Panc1 (cell line): ENCODE results near the gene PCDHGC3.

Source experiments
- CTCF ChIP-seq: fragments of 450-650 bp; IDR thresholded peaks from 2 replicates; pipeline ENCODE4 v1.5.1; 2017; ENCODE audit warnings: mild to moderate bottlenecking
- POLR2AphosphoS5 ChIP-seq: IDR thresholded peaks from 2 replicates; pipeline ENCODE4 v1.6.1; 2012; ENCODE audit warnings: mild to moderate bottlenecking, low read depth, low read length, moderate library complexity
- SIN3A ChIP-seq: IDR thresholded peaks from 2 replicates; pipeline ENCODE4 v1.6.1; 2012; ENCODE audit warnings: low read depth, mild to moderate bottlenecking, low read length, moderate library complexity, borderline replicate concordance; ENCODE audit not compliant: insufficient read depth
- TCF7L2 ChIP-seq: IDR thresholded peaks from 2 replicates; pipeline ENCODE4 v1.6.1; 2011; ENCODE audit warnings: mild to moderate bottlenecking, low read depth, low read length, inconsistent platforms
- TF ChIP-seq, protein P1 (sequence below), 2 experiments: IDR thresholded peaks; 2 replicates each; pipeline ENCODE4 v1.6.1; 2011 to 2012; ENCODE audit warnings: low read depth in 2 of 2, control low read depth in 1 of 2, low read length in 1 of 2, mild to moderate bottlenecking in 1 of 2, moderate library complexity in 1 of 2; ENCODE audit not compliant: insufficient read depth in 1 of 2

DNA sequence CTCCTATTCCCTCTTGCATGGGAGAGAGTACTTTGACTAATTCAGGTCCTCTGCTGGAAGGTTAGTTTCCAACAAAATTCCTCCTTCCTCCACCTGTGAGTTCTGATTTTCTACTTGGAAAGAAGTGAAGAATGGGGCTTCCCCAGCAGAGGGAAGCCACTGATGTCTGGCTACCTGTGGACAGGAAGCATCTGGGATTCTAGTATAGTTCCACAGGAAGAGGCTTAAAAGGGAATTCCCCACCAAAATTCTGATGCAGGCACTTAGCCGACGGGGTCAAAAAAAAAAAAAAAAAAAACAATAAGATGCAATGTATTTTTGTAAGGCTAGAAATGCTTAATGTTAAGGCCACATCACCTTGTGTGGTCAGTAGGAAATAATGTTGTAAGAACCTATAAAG, 46.5 kb downstream of the PCDHGC3 start:
- TF ChIP-seq CTCF (no peak), POLR2AphosphoS5 (no peak), SIN3A (no peak), TCF7L2 (no peak)
- TF ChIP-seq, protein P1, sequence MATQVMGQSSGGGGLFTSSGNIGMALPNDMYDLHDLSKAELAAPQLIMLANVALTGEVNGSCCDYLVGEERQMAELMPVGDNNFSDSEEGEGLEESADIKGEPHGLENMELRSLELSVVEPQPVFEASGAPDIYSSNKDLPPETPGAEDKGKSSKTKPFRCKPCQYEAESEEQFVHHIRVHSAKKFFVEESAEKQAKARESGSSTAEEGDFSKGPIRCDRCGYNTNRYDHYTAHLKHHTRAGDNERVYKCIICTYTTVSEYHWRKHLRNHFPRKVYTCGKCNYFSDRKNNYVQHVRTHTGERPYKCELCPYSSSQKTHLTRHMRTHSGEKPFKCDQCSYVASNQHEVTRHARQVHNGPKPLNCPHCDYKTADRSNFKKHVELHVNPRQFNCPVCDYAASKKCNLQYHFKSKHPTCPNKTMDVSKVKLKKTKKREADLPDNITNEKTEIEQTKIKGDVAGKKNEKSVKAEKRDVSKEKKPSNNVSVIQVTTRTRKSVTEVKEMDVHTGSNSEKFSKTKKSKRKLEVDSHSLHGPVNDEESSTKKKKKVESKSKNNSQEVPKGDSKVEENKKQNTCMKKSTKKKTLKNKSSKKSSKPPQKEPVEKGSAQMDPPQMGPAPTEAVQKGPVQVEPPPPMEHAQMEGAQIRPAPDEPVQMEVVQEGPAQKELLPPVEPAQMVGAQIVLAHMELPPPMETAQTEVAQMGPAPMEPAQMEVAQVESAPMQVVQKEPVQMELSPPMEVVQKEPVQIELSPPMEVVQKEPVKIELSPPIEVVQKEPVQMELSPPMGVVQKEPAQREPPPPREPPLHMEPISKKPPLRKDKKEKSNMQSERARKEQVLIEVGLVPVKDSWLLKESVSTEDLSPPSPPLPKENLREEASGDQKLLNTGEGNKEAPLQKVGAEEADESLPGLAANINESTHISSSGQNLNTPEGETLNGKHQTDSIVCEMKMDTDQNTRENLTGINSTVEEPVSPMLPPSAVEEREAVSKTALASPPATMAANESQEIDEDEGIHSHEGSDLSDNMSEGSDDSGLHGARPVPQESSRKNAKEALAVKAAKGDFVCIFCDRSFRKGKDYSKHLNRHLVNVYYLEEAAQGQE (IDR thresholded peaks at IDR 0.05; ENCODE audit: insufficient read depth in 1 of 2, low read depth in 2 of 2, low read length in 1 of 2): no peak
